Gastroesophageal sphincter (tissue), 4 donors: ENCODE data around the gene SNPH. TPM values are rescaled to one million over a fixed set of nuclear protein-coding genes. Genes with fewer than 3 reads are reported as not detected.

Source experiments
- ATAC-seq: fragments of 150-250 bp; one replicate; pipeline ENCODE4 v1.9.1; 2016; ENCODE audit warnings: mild to moderate bottlenecking, moderate library complexity
- H3K27ac ChIP-seq, 4 donors: fragments of 200-600 bp; sonication (generic) in 3 of 4; 1 replicate in 3 of 4; 2 replicates in 1 of 4; pipeline ENCODE4 v1.5.1; 2016 to 2019
- H3K27me3 ChIP-seq: fragments of 200-600 bp; sonication (generic); one replicate; pipeline ENCODE4 v1.5.1; 2019
- H3K36me3 ChIP-seq, 2 donors: fragments of 200-600 bp; sonication (generic); one replicate each; pipeline ENCODE4 v1.5.1; 2019; ENCODE audit warnings: control low read depth in 1 of 2
- H3K4me1 ChIP-seq, 3 donors: fragments of 200-600 bp; sonication (generic); 1 replicate in 2 of 3; 2 replicates in 1 of 3; pipeline ENCODE4 v1.5.1; 2016 to 2019; ENCODE audit warnings: control low read depth in 2 of 3
- H3K4me3 ChIP-seq, 2 donors: fragments of 200-600 bp; sonication (generic); one replicate each; pipeline ENCODE4 v1.5.1; 2019; ENCODE audit warnings: mild to moderate bottlenecking in 1 of 2, moderate library complexity in 1 of 2
- H3K9me3 ChIP-seq, 3 donors: fragments of 200-600 bp; sonication (generic); one replicate each; pipeline ENCODE4 v1.5.1; 2017 to 2019; ENCODE audit warnings: control low read depth in 2 of 3
- CTCF ChIP-seq, 4 experiments: fragments of 200-600 bp in 2 of 4; fragments of 450-650 bp in 2 of 4; sonication (generic) in 1 of 4; IDR thresholded peaks; one replicate each; pipeline ENCODE4 v1.5.1; 2017 to 2019; ENCODE audit warnings: antibody characterized with exemption in 4 of 4, mild to moderate bottlenecking in 2 of 4, moderate library complexity in 2 of 4
- EP300 ChIP-seq: sonication (generic); formaldehyde crosslinking; IDR thresholded peaks from one replicate; pipeline ENCODE4 v1.6.1; 2017; ENCODE audit warnings: antibody characterized with exemption, mild to moderate bottlenecking
- POLR2A ChIP-seq, 2 donors: fragments of 450-650 bp; IDR thresholded peaks; one replicate each; pipeline ENCODE4 v1.6.1; 2017; ENCODE audit warnings: antibody characterized with exemption in 2 of 2, mild to moderate bottlenecking in 2 of 2, moderate library complexity in 1 of 2
- POLR2AphosphoS5 ChIP-seq: sonication (generic); formaldehyde crosslinking; IDR thresholded peaks from one replicate; pipeline ENCODE4 v1.6.1; 2017; ENCODE audit warnings: antibody characterized with exemption
- WGBS, 2 donors: methylation state at CpG; one replicate each; pipeline ENCODE4 v1.1.5; 2018; ENCODE audit warnings: low coverage in 1 of 2; 5-methylcytosine and 5-hydroxymethylcytosine counted together
- total RNA-seq, 4 donors: library from RNA; depleted of rRNA; stranded (reverse); fragments of >200 nt; gene quantifications; one replicate each; pipeline ENCODE4 v1.1.0, GENCODE V29; 2016

SNPH gene
- total RNA-seq, 4 donors from 2014 or later = 9.8 to 31.6 (median 12.5) TPM

GRCh38 chr20:1317545-1318255 lies 51.6 kb downstream of the SNPH start:
- Histone ChIP-seq H3K27ac (no peak overlapping the region), H3K4me1 (peaks cover 0 to 14% (median 4%) of the 10 kb centered on the region in 3 donors), H3K9me3 (no peaks in the 10 kb centered on the region), H3K36me3 (no peaks in the 10 kb centered on the region), H3K4me3 (no peak overlapping the region), H3K27me3 (peaks cover 6% of the 10 kb centered on the region)
- TF ChIP-seq POLR2AphosphoS5 = no peak
- no peak for TF ChIP-seq EP300
- TF ChIP-seq POLR2A (IDR thresholded peaks at IDR 0.05) = no peak
- no peak for TF ChIP-seq CTCF (IDR thresholded peaks at IDR 0.05)
- no peak for ATAC-seq
- WGBS, 2 donors = 13 to 60% methylated on average over 1 to 2 of the region's 12 CpGs

GRCh38 chr20:1319051-1319450 lies 53.0 kb downstream of the SNPH start:
- Histone ChIP-seq H3K9me3 (no peaks in the 10 kb centered on the region), H3K27me3 (peaks cover 6% of the 10 kb centered on the region), H3K4me1 (peaks cover 0 to 4% (median 0%) of the 10 kb centered on the region in 3 donors), H3K4me3 (no peak overlapping the region), H3K27ac (no peak overlapping the region), H3K36me3 (no peaks in the 10 kb centered on the region)
- no peak for TF ChIP-seq CTCF (IDR thresholded peaks at IDR 0.05)
- TF ChIP-seq EP300 = no peak
- no peak for TF ChIP-seq POLR2A (IDR thresholded peaks at IDR 0.05)
- TF ChIP-seq POLR2AphosphoS5 = no peak
- WGBS, 2 donors = 78 to 100% methylated on average over 2 to 4 of the region's 4 CpGs
- ATAC-seq = no peak

- TF ChIP-seq POLR2AphosphoS5 (no peak), EP300 (no peak), CTCF (IDR thresholded peaks at IDR 0.05) (no peak), POLR2A (IDR thresholded peaks at IDR 0.05) (no peak)
- H3K4me1 ChIP-seq = peaks cover 0 to 8% (median under 1%) of the 10 kb centered on the region in 3 donors
- peaks cover 6% of the 10 kb centered on the region for H3K27me3 ChIP-seq
- no peaks in the 10 kb centered on the region for H3K36me3 ChIP-seq
- no peak for ATAC-seq
- 80% methylated on average over 2 of the region's 4 CpGs; no CpG with 5 or more reads in 1 of the 2 donors for WGBS, 2 donors
- H3K9me3 ChIP-seq = no peaks in the 10 kb centered on the region
- no peak overlapping the region for H3K4me3 ChIP-seq
- H3K27ac ChIP-seq = no peak overlapping the region
Measured at GRCh38 chr20:1319462-1319861, 53.4 kb downstream of the SNPH start.

- no peak for TF ChIP-seq POLR2A (IDR thresholded peaks at IDR 0.05)
- no peak for TF ChIP-seq EP300
- no peak for TF ChIP-seq CTCF (IDR thresholded peaks at IDR 0.05)
- TF ChIP-seq POLR2AphosphoS5 = no peak
- no peaks in the 10 kb centered on the region for H3K36me3 ChIP-seq
Measured at GRCh38 chr20:1320016-1320415, 53.9 kb downstream of the SNPH start.

More at GRCh38 chr20:1320016-1320415, 53.9 kb downstream of the SNPH start:
- 95% methylated on average over 4 of the region's 6 CpGs; no CpG with 5 or more reads in 1 of the 2 donors for WGBS, 2 donors
- no peak overlapping the region for H3K27ac ChIP-seq
- no peaks in the 10 kb centered on the region for H3K9me3 ChIP-seq
- ATAC-seq = no peak
- peaks cover 0 to 13% (median 5%) of the 10 kb centered on the region in 3 donors for H3K4me1 ChIP-seq
- no peak overlapping the region for H3K4me3 ChIP-seq
- peaks cover 6% of the 10 kb centered on the region for H3K27me3 ChIP-seq
